KMS-11 (cell line): ENCODE results near the gene DNAJC15.

ENCODE experiments used
- H2AFZ ChIP-seq: fragments of 200-600 bp; sonication (generic); 2 replicates; pipeline ENCODE4 v1.6.1; 2016; ENCODE audit warnings: antibody characterized with exemption, mixed run types, low read depth
- H3K27ac ChIP-seq: fragments of 200-600 bp; sonication (generic); 2 replicates; pipeline ENCODE4 v1.6.1; 2016; ENCODE audit warnings: mild to moderate bottlenecking, mixed run types
- H3K27me3 ChIP-seq: fragments of 200-600 bp; sonication (generic); 2 replicates; pipeline ENCODE4 v1.6.1; 2017; ENCODE audit warnings: mild to moderate bottlenecking, low read depth, mixed run types, moderate library complexity; ENCODE audit not compliant: insufficient read depth
- H3K36me3 ChIP-seq: fragments of 200-600 bp; sonication (generic); 2 replicates; pipeline ENCODE4 v1.6.1; 2017; ENCODE audit warnings: mild to moderate bottlenecking, mixed run types; ENCODE audit not compliant: insufficient read depth
- H3K4me1 ChIP-seq: fragments of 200-600 bp; sonication (generic); 2 replicates; pipeline ENCODE4 v1.6.1; 2016; ENCODE audit warnings: mild to moderate bottlenecking, low read depth, mixed run types; ENCODE audit not compliant: poor library complexity, severe bottlenecking
- H3K4me2 ChIP-seq: fragments of 200-600 bp; sonication (generic); 2 replicates; pipeline ENCODE4 v1.7.0; 2016; ENCODE audit warnings: mild to moderate bottlenecking, mixed run types
- H3K4me3 ChIP-seq: fragments of 200-600 bp; sonication (generic); IDR thresholded peaks from 2 replicates; pipeline ENCODE4 v1.6.1; 2017; ENCODE audit warnings: low read depth, low read length, mixed read lengths; ENCODE audit not compliant: insufficient read depth
- H3K79me2 ChIP-seq: fragments of 200-600 bp; sonication (generic); 2 replicates; pipeline ENCODE4 v1.6.1; 2016; ENCODE audit warnings: low read depth, mixed run types; ENCODE audit not compliant: insufficient read depth
- H3K9ac ChIP-seq: fragments of 200-600 bp; sonication (generic); 2 replicates; pipeline ENCODE4 v1.6.1; 2016; ENCODE audit warnings: mild to moderate bottlenecking, mixed run types
- H4K20me1 ChIP-seq: fragments of 200-600 bp; sonication (generic); 2 replicates; pipeline ENCODE4 v1.6.1; 2016; ENCODE audit warnings: mild to moderate bottlenecking, mixed run types; ENCODE audit not compliant: insufficient read depth
- CTCF ChIP-seq: fragments of 200-600 bp; sonication (generic); conservative IDR thresholded peaks from 2 replicates; pipeline ENCODE4 v1.6.1; 2017; ENCODE audit warnings: low read depth, mild to moderate bottlenecking, antibody characterized with exemption, low read length, moderate library complexity, mixed read lengths

DNAJC15 gene

GRCh38 chr13:43085545-43085944 lies 62.2 kb downstream of the DNAJC15 start:
- no peaks in the 10 kb centered on the region for H4K20me1 ChIP-seq
- H3K4me3 ChIP-seq, result no peak overlapping the region
- H2AFZ ChIP-seq, result no peak overlapping the region
- no peak overlapping the region for H3K27ac ChIP-seq
- H3K4me1 ChIP-seq, result no peaks in the 10 kb centered on the region
- no peaks in the 10 kb centered on the region for H3K36me3 ChIP-seq
- H3K27me3 ChIP-seq, result no peaks in the 10 kb centered on the region
- peak; percentile 73 for TF ChIP-seq CTCF
- H3K79me2 ChIP-seq, result no peaks in the 10 kb centered on the region
- no peak overlapping the region for H3K4me2 ChIP-seq
- H3K9ac ChIP-seq, result no peak overlapping the region

DNA sequence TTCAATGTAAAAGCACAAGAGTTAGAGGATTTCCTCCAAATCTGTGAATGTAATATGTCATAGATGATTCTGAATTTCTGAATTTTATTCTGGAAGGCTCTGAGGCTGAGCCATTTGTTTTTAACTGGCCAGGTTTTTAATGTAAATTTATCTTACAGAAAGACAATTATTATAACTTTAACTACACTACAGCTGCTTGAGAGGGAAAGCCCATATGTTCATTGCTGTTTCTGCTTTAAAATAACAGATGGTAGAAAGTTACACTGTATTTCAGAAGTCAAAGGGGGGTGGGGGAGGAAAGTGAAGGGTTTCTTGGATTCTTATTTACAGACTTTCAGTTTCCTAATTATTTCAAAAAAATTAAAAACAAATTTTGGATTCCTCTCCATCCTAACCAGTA lies 62.8 kb downstream of the DNAJC15 start:
- Histone ChIP-seq H3K4me3 (no peak overlapping the region), H3K79me2 (no peaks in the 10 kb centered on the region), H3K27ac (no peak overlapping the region), H4K20me1 (no peaks in the 10 kb centered on the region), H3K9ac (no peak overlapping the region), H3K4me2 (no peak overlapping the region), H3K27me3 (no peaks in the 10 kb centered on the region), H3K4me1 (no peaks in the 10 kb centered on the region), H2AFZ (no peak overlapping the region), H3K36me3 (no peaks in the 10 kb centered on the region)
- TF ChIP-seq CTCF, result no peak

DNA sequence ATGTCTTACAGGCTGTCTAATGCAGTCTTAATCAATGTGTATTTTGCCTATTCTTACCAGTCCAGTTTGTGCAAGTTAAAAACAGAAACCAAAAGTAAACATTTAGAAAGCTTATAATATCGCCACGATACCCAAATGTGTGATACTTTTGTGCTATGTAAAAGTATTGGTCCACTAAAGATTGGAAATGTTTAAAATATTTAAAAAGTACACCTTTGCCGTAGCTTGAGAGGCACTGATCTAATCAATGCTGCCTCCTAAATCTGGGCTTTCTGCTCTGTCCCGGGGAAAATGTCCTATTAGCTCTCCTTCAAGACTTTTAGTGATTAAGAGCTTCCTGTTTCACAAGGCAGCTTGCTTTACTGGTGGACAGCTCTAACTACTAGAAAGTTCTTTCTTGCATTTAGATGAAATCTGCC lies 64.7 kb downstream of the DNAJC15 start:
- no peaks in the 10 kb centered on the region for H3K4me1 ChIP-seq
- no peaks in the 10 kb centered on the region for H3K36me3 ChIP-seq
- no peaks in the 10 kb centered on the region for H3K79me2 ChIP-seq
- H3K9ac ChIP-seq, result no peak overlapping the region
- H3K27ac ChIP-seq, result no peak overlapping the region
- no peaks in the 10 kb centered on the region for H4K20me1 ChIP-seq
- no peaks in the 10 kb centered on the region for H3K27me3 ChIP-seq
- H3K4me2 ChIP-seq, result no peak overlapping the region
- H2AFZ ChIP-seq, result no peak overlapping the region
- no peak for TF ChIP-seq CTCF
- no peak overlapping the region for H3K4me3 ChIP-seq

DNA sequence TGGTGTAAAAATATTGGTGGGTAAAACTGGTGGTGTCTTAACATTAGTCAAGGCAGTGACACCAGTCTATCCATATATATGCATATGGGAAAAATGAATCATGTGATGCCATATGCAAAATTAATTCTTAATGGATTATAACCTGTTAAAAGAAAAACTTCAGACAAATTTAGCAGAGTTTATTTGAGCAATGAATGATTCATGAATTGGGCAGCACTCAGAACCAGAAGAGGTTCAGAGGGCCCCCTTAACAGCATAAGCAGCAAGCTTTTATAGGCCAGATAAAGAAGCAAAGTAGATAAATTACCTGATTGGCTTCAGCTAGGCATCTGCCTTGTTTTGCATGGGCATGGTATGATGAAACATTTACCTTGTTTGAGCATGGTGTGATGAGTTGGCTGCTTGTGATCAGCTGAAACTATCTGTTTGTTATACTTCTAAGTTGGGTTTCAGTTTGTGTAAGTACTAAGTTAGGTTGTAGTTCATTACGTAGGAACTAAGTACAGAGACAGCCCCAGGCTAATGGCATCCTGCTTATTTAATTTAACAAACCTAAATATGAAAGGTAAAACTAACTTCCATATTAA lies 66.6 kb downstream of the DNAJC15 start:
- no peaks in the 10 kb centered on the region for H3K36me3 ChIP-seq
- no peak overlapping the region for H3K4me3 ChIP-seq
- no peak overlapping the region for H2AFZ ChIP-seq
- no peak overlapping the region for H3K4me2 ChIP-seq
- no peak overlapping the region for H3K27ac ChIP-seq
- no peaks in the 10 kb centered on the region for H4K20me1 ChIP-seq
- TF ChIP-seq CTCF, result no peak
- no peaks in the 10 kb centered on the region for H3K4me1 ChIP-seq
- no peaks in the 10 kb centered on the region for H3K79me2 ChIP-seq
- H3K27me3 ChIP-seq, result no peaks in the 10 kb centered on the region
- no peak overlapping the region for H3K9ac ChIP-seq

DNA sequence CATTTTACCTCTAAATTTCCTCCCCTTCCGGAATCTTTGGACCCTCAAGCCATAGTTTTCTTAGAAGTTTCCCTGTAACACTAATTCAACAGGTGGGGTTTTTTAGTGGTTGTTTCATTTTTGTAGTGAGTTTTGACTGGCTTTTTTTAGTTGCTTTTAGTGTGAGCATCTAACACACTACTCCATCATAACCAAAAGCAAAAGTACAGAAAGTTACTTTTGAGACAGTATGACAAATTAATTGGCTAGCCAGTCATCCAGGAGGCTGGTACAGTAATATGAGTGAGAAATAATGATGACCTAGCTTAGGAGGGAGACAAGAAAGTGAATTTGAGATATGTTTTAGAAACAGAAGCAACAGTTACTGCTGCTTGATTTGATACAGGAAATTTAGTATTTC lies 71.5 kb downstream of the DNAJC15 start:
- Histone ChIP-seq H4K20me1 (no peaks in the 10 kb centered on the region), H3K79me2 (no peaks in the 10 kb centered on the region), H3K36me3 (no peaks in the 10 kb centered on the region), H2AFZ (no peak overlapping the region), H3K4me2 (no peak overlapping the region), H3K4me1 (no peaks in the 10 kb centered on the region), H3K4me3 (no peak overlapping the region), H3K27me3 (no peaks in the 10 kb centered on the region), H3K27ac (no peak overlapping the region), H3K9ac (no peak overlapping the region)
- no peak for TF ChIP-seq CTCF
